ENCODE measurements around the gene RANBP2.

Gene RANBP2

DNA sequence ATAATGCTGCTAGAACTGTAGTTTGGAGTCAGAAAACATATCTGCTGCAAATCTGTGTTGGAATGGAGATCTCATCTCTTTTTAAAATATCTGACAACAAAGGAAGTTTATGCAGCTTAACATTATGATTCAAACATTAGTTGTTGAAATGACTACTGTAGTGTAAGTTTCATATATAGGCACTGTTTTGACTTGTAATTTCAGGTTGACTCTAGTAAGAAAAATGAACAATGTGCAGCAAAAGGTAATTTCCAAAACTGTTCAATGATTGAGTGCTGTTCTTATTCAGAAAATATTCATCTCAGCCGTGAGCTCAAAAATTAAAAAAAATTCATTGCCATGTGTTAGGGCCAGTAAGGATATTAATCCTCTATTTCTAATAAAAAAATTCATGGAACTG, 115.8 kb downstream of the RANBP2 start:
- DNase-seq (ENCODE audit: low read depth, low spot score): no peak
